Stomach (tissue), 9 donors: ENCODE measurements around the gene AKNA. TPM values are rescaled to one million over a fixed set of nuclear protein-coding genes. Genes with fewer than 3 reads are reported as not detected.

ENCODE experiments used
- DNase-seq, 2 donors: peaks; one replicate each; pipeline versions ENCODE4 v3.0.0 to v3.0.0-alpha.2; 2013 to 2019
- H3K27ac ChIP-seq, 5 donors: fragments of 200-600 bp in 4 of 5; sonication (generic) in 4 of 5; one replicate each; pipeline ENCODE4 v1.5.1; 2013 to 2019; ENCODE audit warnings: mild to moderate bottlenecking in 1 of 5, moderate library complexity in 1 of 5
- H3K27me3 ChIP-seq, 3 donors: fragments of 200-600 bp; sonication (generic); one replicate each; pipeline ENCODE4 v1.5.1; 2017 to 2019; ENCODE audit warnings: mixed run types in 1 of 3
- H3K36me3 ChIP-seq, 4 donors: fragments of 200-600 bp; sonication (generic); 1 replicate in 3 of 4; 2 replicates in 1 of 4; pipeline ENCODE4 v1.5.1; 2016 to 2019
- H3K4me1 ChIP-seq, 4 donors: fragments of 200-600 bp; sonication (generic); one replicate each; pipeline ENCODE4 v1.5.1; 2016 to 2019
- H3K4me3 ChIP-seq, 4 donors: fragments of 200-600 bp; sonication (generic) in 3 of 4; one replicate each; pipeline ENCODE4 v1.5.1; 2016 to 2019; ENCODE audit warnings: mild to moderate bottlenecking in 1 of 4
- H3K9me3 ChIP-seq, 4 donors: fragments of 200-600 bp; sonication (generic); one replicate each; pipeline ENCODE4 v1.5.1; 2016 to 2019
- CTCF ChIP-seq, 7 experiments: fragments of 450-650 bp in 4 of 7; fragments of 200-600 bp in 3 of 7; sonication (generic) in 3 of 7; IDR thresholded peaks; one replicate each; pipeline ENCODE4 v1.5.1; 2016 to 2019; ENCODE audit warnings: antibody characterized with exemption in 7 of 7, control low read depth in 2 of 7, mild to moderate bottlenecking in 1 of 7
- EP300 ChIP-seq: sonication (generic); formaldehyde crosslinking; IDR thresholded peaks from one replicate; pipeline ENCODE4 v1.6.1; 2017; ENCODE audit warnings: antibody characterized with exemption
- POLR2A ChIP-seq, 4 donors: fragments of 450-650 bp; IDR thresholded peaks; one replicate each; pipeline ENCODE4 v1.6.1; 2016; ENCODE audit warnings: antibody characterized with exemption in 4 of 4, control low read depth in 2 of 4, mild to moderate bottlenecking in 1 of 4, moderate library complexity in 1 of 4
- POLR2AphosphoS5 ChIP-seq, 3 donors: sonication (generic); formaldehyde crosslinking; IDR thresholded peaks; one replicate each; pipeline ENCODE4 v1.6.1; 2016; ENCODE audit warnings: antibody characterized with exemption in 3 of 3
- WGBS, 5 donors: extraction: QIAGEN DNeasy Blood & Tissue Kit in 3 of 5; methylation state at CpG; one replicate each; pipeline versions ENCODE4 v1.1.5 to v1.1.7; 2013 to 2018; 5-methylcytosine and 5-hydroxymethylcytosine counted together
- intact Hi-C: fragments of 100-400 bp; cut with DNase I; formaldehyde crosslinking; loops from one replicate; pipeline ENCODE4 v1.15.1; 2023; ENCODE audit warnings: low total_unique reads
- polyA plus RNA-seq, 3 donors: library from polyadenylated mRNA; stranded (reverse); fragments of 200-250 nt; gene quantifications; one replicate each; pipeline ENCODE4 v1.2.3, GENCODE V29; 2013
- total RNA-seq, 5 donors: library from RNA; depleted of rRNA; stranded (reverse); fragments of >200 nt; gene quantifications; one replicate each; pipeline versions ENCODE4 v1.1.0 to v1.2.3, GENCODE V29; 2014 to 2016
- donor health status: healthy with polysubstance abuse.
- donor health status: Bipolar disorder and iron deficiency.
- donor health status: healthy.

AKNA gene
- total and polyA plus RNA-seq, 8 donors, result 12.2 to 85.8 (median 16.6) TPM

- Histone ChIP-seq H3K4me1 (peaks cover 0 to 22% (median 11%) of the 10 kb centered on the region in 4 donors), H3K27ac (no peak overlapping the region), H3K9me3 (no peaks in the 10 kb centered on the region), H3K4me3 (no peak overlapping the region), H3K36me3 (peaks cover 61 to 100% (median 100%) of the 10 kb centered on the region in 4 donors), H3K27me3 (no peaks in the 10 kb centered on the region)
- no peak for DNase-seq
- WGBS, 5 donors, result 84 to 92% (median 84%) methylated on average over 12 to 15 of the region's 15 CpGs
- no peak for TF ChIP-seq EP300
- TF ChIP-seq CTCF (IDR thresholded peaks at IDR 0.05), result no peak
- TF ChIP-seq POLR2A (IDR thresholded peaks at IDR 0.05), result no peak
- TF ChIP-seq POLR2AphosphoS5 (IDR thresholded peaks at IDR 0.05), result no peak
- intact Hi-C loops, result no loop called here
Observed at GRCh38 chr9:114347675-114348074, 40.1 kb downstream of the AKNA start.

- H3K27me3 ChIP-seq, result no peaks in the 10 kb centered on the region
- H3K27ac ChIP-seq, result no peak overlapping the region
- H3K4me1 ChIP-seq, result peaks cover 0 to 22% (median 9%) of the 10 kb centered on the region in 4 donors
- H3K9me3 ChIP-seq, result no peaks in the 10 kb centered on the region
- TF ChIP-seq POLR2AphosphoS5 (IDR thresholded peaks at IDR 0.05) (no peak), EP300 (no peak)
- intact Hi-C loops, result no loop called here
- DNase-seq, result no peak
- WGBS, 5 donors, result 78 to 90% (median 85%) methylated on average over 11 of the region's 11 CpGs
- H3K4me3 ChIP-seq, result no peak overlapping the region
- peaks cover 75 to 100% (median 100%) of the 10 kb centered on the region in 4 donors for H3K36me3 ChIP-seq
Observed at GRCh38 chr9:114346146-114346545, 41.6 kb downstream of the AKNA start.

- intact Hi-C loops, result no loop called here
- no peaks in the 10 kb centered on the region for H3K9me3 ChIP-seq
- no peak overlapping the region for H3K27ac ChIP-seq
- WGBS, 5 donors, result 87 to 96% (median 93%) methylated on average over 6 to 7 of the region's 7 CpGs
- no peak for DNase-seq
- peaks cover 76 to 100% (median 100%) of the 10 kb centered on the region in 4 donors for H3K36me3 ChIP-seq
- H3K4me3 ChIP-seq, result no peak overlapping the region
- no peaks in the 10 kb centered on the region for H3K27me3 ChIP-seq
- TF ChIP-seq POLR2AphosphoS5 (IDR thresholded peaks at IDR 0.05) (no peak), EP300 (no peak), CTCF (IDR thresholded peaks at IDR 0.05) (no peak), POLR2A (IDR thresholded peaks at IDR 0.05) (no peak)
- H3K4me1 ChIP-seq, result peaks cover 0 to 21% (median 9%) of the 10 kb centered on the region in 4 donors
Observed at GRCh38 chr9:114345493-114346065, 42.2 kb downstream of the AKNA start.

GRCh38 chr9:114344692-114345091 is 43.1 kb downstream of the AKNA start:
- no peaks in the 10 kb centered on the region for H3K27me3 ChIP-seq
- DNase-seq, result no peak
- peaks cover 0 to 17% (median 9%) of the 10 kb centered on the region in 4 donors for H3K4me1 ChIP-seq
- intact Hi-C loops, result no loop called here
- 34 to 64% (median 56%) methylated on average over 3 of the region's 3 CpGs for WGBS, 5 donors
- no peaks in the 10 kb centered on the region for H3K9me3 ChIP-seq
- H3K27ac ChIP-seq, result no peak overlapping the region
- H3K36me3 ChIP-seq, result peaks cover 76 to 100% (median 100%) of the 10 kb centered on the region in 4 donors
- TF ChIP-seq EP300 (no peak), POLR2A (IDR thresholded peaks at IDR 0.05) (no peak), POLR2AphosphoS5 (IDR thresholded peaks at IDR 0.05) (no peak), CTCF (IDR thresholded peaks at IDR 0.05) (no peak)
- H3K4me3 ChIP-seq, result no peak overlapping the region

- no peak overlapping the region for H3K27ac ChIP-seq
- WGBS, 5 donors, result 85 to 95% (median 89%) methylated on average over 11 of the region's 11 CpGs
- TF ChIP-seq POLR2A (IDR thresholded peaks at IDR 0.05), result no peak
- TF ChIP-seq EP300, result no peak
- TF ChIP-seq CTCF (IDR thresholded peaks at IDR 0.05), result no peak
- TF ChIP-seq POLR2AphosphoS5 (IDR thresholded peaks at IDR 0.05), result no peak
- peaks cover 0 to 17% (median 6%) of the 10 kb centered on the region in 4 donors for H3K4me1 ChIP-seq
- DNase-seq, result no peak
- no peaks in the 10 kb centered on the region for H3K27me3 ChIP-seq
- intact Hi-C loops, result no loop called here
- H3K4me3 ChIP-seq, result no peak overlapping the region
- no peaks in the 10 kb centered on the region for H3K9me3 ChIP-seq
- peaks cover 77 to 100% (median 100%) of the 10 kb centered on the region in 4 donors for H3K36me3 ChIP-seq
Observed at GRCh38 chr9:114344188-114344566, 43.6 kb downstream of the AKNA start.
